AG10803 (cell line): ENCODE measurements around the gene USP40.

Experiments
- DNase-seq: peaks from one replicate; pipeline ENCODE4 v3.0.0; 2010; ENCODE audit warnings: low read depth
- H3K4me3 ChIP-seq: 2 replicates; pipeline ENCODE4 v1.5.1; 2011; ENCODE audit warnings: mild to moderate bottlenecking, low read length, control low read depth
- CTCF ChIP-seq: conservative IDR thresholded peaks from 2 replicates; pipeline ENCODE4 v1.5.1; 2011; ENCODE audit warnings: mild to moderate bottlenecking, low read length, control low read depth, inconsistent platforms

Gene USP40

GRCh38 chr2:233571462-233571861, 4.9 kb upstream of the USP40 start:
- no peak overlapping the region for H3K4me3 ChIP-seq
- TF ChIP-seq CTCF, result no peak
- no peak for DNase-seq

GRCh38 chr2:233571001-233571400, 4.4 kb upstream of the USP40 start:
- TF ChIP-seq CTCF, result no peak
- no peak overlapping the region for H3K4me3 ChIP-seq
- no peak for DNase-seq

- peak overlapping the region; percentile 95 for H3K4me3 ChIP-seq
- TF ChIP-seq CTCF, result no peak
- DNase-seq, result no peak
Observed at GRCh38 chr2:233565685-233566140, 869 bp downstream of the USP40 start.

- DNase-seq, result no peak
- no peak overlapping the region for H3K4me3 ChIP-seq
- no peak for TF ChIP-seq CTCF
Observed at GRCh38 chr2:233563663-233564430, 2.7 kb downstream of the USP40 start.

GRCh38 chr2:233556881-233557736, 9.5 kb downstream of the USP40 start:
- peak; percentile 54 for DNase-seq
- no peak overlapping the region for H3K4me3 ChIP-seq
- no peak for TF ChIP-seq CTCF

GRCh38 chr2:233553366-233553765, 13.2 kb downstream of the USP40 start:
- no peak for TF ChIP-seq CTCF
- no peak overlapping the region for H3K4me3 ChIP-seq
- no peak for DNase-seq
